HG02642 (cell line): Measurements from ENCODE around the gene ANKRD13C.
"Not testable (repeated sequence)": the region's sequence is repeated elsewhere in the genome, so short reads cannot be mapped to it uniquely, and the experiment has no call there.

Experiments
- ATAC-seq: cut with Tn5 transposase; IDR thresholded peaks from one replicate; pipeline ENCODE4 v1.9.1; 2021; ENCODE audit warnings: mild to moderate bottlenecking; ENCODE audit not compliant: unreplicated experiment, poor library complexity

Gene ANKRD13C

DNA sequence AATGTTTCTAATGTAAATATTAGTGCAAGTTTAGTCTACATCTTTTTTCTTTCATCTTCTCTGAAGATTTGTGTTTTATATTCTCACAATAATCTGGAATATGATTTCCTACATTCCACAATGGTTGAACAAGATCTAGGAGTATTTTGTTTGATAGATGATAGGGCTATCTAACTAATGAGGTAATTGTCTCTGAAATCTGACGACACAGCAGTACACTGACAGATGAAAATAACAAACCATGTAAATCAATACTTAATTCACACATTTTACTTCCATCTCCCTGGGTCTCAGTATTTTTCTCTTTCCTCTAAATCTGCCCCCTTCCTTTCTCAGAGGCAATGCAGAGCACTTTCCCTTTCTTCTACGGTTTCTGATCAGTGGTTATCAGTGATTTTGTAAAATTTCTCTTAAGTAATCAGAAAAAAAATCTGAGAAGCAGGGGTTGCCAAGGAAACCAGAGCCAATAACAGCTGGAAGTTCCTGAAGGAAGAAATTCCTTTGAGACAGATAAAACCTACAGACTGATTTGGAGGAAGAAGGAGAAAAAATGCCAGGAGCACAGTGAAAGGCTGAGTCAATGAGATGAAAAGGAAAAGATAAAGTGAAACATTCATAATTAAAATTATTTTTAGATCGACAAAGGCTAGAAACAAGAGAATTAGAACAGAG, 7.3 kb upstream of the ANKRD13C start:
- ATAC-seq: no peak

DNA sequence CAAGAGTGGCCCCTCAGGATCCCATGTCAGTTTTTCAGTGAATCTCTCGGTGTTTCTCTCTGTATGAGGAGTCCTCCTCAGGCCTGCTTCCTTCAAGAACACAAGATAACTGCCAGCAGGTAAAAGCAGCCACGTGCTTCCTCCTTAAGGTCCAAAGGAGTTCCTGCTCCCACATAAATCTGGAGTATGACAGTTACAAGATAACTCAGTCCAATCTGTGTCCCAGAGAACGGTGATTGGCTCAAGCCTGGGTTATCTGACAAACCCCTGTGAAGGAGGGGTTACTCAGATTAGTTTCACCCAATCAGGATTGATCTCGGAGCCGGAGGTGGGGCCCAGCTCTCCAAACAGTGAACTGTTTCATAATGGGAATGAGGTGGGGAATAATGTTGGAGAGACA, 5.8 kb upstream of the ANKRD13C start:
- no peak for ATAC-seq

DNA sequence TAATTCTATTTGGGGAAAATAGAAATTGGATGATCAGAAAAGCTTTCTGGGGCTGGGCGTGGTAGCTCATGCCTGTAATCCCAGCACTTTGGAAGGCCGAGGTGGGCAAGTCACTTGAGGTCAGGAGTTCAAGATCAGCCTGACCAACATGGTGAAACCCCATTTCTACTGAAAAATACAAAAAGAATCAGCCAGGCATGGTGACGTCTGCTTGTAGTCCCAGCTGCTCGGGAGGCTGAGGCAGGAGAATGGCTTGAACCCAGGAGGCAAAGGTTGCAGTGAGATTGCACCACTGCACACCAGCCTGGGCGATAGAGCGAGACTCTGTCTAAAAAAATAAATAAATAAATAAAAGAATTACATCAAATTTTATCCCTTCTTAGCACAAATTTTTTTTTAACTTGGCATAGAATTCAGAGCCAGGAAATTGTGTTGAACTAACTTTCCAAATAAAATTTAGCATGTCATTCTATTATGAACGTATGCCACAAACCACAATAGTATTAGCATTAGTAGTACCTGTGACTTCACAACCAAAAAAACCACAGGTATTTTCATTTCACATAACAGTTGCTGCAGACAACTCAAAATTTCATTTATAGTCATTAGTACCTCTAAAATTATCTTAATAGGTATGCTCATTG, 4.5 kb upstream of the ANKRD13C start:
- no peak for ATAC-seq

DNA sequence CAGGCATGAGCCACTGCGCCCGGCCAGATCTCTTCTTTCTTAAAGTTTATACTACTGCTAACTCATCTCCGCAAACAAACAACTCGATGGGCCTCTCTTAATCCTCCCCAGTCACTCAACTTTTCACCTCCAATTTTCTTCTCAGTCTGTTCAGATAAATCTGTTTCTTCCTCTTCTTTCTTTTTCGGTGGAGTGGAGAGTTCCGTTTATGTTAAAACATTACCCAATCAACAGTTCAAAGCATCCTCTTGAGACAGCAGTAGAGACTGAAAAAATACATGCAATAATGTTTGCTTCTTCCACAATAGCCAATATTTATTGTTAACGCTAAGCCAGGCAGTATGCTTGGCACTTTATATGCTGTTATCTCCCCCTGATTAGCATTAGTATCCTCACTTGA, 1.4 kb upstream of the ANKRD13C start:
- no peak for ATAC-seq

DNA sequence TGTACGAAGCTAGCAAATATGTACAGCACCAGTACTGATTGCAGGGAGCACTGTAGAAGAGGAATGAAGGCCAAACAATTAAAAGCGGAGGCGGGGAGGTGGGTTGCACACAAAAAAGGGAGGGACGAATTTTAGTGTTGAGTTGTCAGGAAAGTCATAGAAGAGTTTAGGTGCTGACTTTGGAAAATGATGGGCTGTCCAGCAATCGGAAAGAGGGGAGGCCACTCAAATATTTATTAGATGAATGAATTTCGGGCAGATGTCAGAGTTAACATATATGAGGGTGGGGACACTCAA, 537 bp upstream of the ANKRD13C start:
- no peak for ATAC-seq

DNA sequence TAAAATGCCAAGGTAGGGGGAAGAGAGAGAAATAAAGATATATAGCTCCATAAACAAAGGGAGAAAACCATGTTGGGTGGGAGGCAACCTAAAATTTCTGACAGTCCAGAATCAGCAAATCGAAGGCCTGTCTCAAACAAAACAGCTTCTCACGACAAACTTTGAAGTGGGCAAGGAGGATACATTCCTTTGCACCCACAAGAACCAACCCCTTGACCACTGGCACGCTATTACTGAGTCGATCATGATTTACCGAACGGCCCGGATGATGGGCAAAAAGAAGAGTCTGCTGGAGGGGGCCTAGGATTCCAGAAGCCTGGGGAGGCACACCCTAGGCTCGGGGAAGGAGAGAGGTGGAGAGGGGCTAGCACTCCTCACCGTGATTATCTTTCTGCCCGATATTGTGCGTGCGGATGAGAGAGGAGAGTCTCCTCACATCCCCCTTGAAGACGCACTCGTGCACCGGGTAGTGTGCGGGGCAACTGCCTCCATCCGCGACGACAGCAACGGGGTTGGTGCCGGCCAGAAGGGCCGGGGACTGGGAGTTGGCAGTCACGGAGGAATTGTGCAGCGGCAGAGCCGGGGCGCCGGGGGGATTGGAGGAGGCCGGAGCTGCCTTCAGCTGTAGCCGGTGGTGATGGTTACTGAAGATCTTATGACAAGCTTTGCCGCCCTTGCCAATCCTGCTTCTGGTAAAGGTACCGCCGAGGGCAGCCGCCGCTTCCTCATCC, 756 bp downstream of the ANKRD13C start:
- ATAC-seq: peak; percentile 33

DNA sequence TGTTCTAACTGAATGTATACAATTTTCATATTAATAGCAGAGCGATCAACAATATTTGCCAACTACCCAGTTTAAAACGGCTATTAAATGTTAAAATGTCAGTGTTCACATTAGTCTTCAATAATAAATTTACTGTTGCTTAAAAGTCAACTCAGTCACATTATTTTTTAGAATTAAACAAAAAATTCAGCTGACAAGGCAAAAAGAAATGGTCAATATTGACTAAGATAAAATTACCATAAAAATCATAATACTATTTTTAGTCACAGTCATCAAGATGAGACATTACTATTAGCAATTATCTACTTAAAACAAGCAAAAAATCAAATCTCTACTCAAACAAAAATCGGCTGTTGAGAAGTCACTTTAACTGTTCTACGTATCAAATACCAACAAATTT, 1.5 kb downstream of the ANKRD13C start:
- no peak for ATAC-seq

DNA sequence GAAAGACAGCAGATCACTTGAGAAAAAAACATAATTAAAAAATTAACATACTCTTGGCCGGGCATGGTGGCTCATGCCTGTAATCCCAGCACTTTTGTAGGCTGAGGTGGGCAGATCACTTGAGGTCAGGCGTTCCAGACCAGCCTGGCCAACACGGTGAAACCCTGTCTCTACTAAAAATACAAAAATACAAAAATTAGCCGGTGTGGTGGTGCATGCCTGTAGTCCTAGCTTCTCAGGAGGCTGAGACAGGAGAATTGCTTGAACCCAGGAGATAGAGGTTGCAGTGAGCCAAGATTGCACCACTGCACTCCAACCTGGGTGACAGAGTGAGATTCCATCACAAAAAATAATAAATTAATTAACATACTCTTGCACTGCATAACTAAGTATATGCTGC, 4.7 kb downstream of the ANKRD13C start:
- ATAC-seq: not testable (repeated sequence)

DNA sequence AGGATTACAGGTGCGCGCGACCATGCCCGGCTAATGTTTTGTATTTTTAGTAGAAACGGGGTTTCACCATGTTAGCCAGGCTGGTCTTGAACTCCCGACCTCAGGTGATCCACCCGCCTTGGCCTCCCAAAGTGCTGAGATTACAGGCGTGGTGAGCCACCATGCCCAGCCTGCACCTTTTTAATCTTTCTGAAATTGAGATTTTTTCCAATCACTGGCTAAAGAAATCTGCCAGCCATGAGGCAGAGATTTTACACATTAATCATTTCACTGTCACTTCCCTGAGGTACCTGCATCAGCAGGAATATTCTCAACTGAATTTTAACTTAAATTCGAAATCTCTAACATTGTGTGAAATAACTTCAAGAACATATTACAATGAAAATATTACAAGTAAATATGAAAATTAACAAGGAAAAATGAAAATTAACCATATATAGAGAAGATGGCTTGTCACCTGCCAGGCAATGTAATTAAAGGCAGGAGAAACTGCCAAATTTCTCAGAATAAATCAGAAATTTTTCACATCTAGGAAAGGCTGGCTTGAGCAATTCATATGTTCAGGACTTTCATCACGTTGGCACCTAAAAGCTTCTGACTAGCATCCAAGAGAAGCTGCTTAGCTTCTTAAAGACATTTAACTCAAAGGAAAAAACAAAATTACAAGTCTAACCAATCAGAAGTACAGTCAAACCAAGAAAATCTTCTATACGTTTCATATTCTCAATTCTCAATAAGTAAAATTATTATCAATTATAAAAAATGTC, 5.9 kb downstream of the ANKRD13C start:
- no peak for ATAC-seq

DNA sequence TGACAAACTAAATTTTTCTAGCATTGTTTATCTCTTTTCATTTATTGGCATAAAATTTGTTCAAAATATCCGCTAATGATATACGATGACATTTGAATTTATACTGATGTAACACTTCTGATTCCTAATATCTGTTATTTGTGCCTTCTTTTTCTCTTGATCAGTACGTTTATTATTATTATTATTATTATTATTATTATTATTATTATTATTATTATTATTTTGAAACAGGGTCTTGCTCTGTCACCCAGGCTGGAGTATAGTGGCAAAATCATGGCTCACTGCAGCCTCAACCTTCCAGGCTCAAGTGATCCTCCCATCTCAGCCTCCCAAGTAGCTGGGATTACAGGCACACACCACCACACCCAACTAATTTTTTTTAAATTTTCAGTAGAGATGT, 14.9 kb downstream of the ANKRD13C start:
- not testable (repeated sequence) for ATAC-seq

DNA sequence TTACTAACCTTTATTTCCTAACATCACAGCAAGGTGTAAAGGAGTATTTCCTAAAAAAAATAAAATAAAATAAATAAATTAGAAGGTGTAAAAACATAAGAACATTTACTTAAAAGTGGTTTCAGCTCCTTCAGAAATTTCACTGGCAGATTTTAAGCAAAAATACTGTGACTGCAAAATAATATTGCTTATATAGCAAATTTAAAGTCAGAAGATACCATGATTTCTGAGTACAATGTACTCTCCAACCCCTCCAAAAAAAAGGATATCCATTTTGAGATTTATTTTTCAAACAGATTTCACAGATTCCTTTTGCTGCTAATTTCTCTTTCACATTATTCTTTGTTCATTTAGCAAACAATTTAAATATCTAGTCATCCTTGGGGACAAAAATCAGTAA, 18.5 kb downstream of the ANKRD13C start:
- ATAC-seq: no peak

DNA sequence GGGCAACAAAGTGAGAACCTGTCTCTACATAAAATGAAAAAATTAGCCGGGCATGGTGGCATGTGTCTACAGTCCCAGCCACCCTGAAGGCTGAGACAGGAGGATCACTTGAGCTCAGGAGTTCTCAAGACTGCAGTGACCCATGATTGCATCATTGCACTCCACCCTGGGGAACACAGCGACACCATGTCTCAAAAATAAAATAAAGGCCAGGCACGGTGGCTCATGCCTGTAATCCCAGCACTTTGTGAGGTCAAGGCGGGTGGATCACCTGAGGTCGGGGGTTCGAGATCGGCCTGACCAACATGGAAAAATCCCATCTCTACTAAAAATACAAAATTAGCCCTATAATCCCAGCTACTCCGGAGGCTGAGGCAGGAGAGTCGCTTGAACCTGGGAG, 20.1 kb downstream of the ANKRD13C start:
- ATAC-seq: no peak

DNA sequence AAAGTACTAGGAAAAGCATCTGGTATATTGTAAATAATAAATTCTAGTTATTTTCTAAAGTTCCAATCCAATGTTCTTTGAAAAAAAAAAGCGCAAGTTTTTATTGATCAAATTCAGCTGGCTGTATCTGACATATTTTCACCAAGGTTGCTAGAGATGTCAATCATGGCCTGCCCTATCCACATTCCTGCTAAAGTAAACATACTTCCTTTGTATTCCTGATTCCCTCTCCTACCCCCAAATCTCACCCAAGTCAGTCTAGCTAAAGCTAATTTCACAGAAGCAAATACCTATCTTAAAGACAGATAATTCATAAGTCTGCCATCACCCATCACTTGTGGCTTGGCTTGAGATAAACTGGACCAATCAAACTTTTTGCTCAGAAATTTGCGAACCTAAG, 21.3 kb downstream of the ANKRD13C start:
- no peak for ATAC-seq

DNA sequence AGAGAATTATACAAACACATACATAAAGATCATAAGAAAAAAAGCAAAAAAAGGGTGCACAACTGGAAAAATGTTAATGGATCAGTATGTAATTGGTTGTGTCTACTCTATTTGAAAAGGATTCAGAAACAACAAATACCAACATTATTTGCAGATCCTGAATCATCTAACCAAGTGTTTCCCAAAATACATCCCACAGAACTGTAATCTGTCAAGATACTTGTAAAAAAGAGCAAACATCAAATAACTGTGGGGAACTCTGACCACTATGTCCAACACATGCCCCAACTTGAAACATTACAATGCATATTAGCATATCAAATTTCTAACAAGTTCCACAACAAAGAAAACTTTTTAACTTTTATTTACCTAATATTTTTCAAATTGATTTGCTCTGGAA, 22.6 kb downstream of the ANKRD13C start:
- no peak for ATAC-seq

DNA sequence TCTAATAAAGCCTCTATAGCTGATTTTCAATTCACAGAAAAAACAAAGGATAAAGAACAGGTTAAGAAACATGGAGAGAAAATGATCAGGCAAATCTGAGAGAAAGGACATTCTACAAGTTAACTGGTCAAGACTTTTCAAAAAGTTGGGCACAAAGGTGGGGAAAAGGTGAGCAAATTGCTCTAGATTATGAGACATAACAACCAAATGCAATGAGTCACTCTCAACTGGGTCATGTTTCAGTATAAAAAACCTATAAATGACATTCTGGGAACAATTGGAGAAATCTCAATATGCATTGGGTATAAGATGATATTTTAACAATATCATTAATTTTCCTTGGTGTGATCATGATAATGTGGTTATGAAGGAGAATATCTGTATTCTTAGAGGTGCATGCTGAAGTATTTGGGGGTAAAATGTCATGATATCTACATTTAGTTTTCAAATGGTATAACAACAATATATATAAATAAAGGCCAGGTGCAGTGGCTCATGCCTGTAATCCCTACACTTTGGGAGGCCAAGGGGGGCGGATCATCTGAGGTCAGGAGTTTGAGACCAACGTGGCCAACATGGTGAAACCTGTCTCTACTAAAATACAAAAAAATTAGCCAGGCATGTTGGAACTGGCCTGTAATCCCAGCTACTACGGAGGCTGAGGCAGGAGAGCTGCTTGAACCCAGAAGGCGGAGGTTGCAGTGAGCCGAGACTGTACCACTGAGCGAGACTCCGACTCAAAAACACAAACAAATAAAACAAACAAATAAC, 27.0 kb downstream of the ANKRD13C start:
- no peak for ATAC-seq

DNA sequence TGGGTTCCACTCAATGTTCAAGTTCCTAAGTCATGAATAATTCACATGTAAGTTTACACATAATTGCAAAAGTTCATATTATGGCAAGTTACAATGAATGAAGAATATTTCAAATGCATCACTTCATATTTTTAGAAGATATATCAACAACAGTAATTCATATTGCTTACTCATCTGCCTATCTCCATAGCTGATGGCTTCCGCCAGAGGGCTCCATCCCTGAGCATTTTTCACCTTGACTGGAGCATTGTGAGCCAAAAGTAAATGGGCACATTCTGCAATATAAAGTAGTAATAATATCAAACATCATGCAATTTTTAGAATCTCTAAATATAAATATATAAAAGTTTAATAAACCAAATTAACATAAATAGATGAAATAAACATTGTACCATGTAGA, 29.8 kb downstream of the ANKRD13C start:
- ATAC-seq: no peak

DNA sequence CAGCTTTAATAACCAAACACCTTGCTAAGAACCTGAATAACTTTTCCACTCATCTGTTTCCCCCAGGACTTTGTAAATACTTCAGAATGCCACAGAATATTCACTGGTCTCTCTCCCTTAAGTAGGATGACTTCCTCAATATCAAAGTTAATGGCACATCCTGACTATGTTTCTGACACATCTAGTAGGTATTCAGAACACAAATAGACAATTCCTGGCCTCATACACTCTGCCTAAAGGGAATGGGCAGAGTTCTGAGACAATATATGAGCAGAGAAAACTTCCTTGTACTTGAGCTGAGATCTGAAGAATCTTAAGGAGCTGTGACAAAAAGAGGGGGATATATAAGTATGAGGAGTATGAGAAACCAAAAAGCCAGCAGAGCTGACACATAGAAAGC, 34.8 kb downstream of the ANKRD13C start:
- no peak for ATAC-seq

DNA sequence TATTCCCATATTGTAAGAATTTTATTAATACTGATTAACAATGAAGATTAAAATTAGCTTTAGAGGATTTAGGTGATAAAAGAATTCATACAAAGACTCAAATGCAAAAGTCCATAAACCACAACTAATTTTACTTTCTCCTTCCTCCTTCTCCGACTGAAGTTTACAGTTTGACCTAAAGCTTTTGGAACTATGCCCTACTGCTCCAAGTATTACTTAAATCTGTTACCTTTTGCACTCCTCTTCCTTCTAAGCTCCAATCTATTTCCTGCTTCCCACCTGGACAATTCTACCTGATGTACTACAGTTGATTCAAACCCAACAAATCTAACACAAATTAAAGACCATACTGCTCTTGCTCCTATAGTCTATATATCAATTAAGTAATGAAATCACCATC, 36.3 kb downstream of the ANKRD13C start:
- no peak for ATAC-seq

DNA sequence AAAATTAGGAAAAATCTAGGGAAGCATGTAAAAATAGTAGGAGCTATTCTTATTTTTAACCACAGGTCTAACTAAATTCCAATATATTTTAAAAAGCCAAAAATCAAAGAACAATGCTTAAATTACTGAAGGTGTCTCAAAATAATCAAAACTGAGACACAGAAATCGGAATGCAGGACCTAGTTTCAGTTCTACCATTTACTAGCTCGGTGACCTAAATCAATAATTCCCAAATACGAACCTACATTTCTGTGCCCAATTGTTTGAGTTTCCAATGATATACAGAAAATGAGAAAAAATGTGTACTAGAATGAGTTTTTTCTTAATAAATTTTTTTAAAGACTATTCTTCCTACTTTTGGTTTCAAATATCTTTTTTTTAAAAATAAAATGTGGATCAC, 37.4 kb downstream of the ANKRD13C start:
- ATAC-seq: no peak

DNA sequence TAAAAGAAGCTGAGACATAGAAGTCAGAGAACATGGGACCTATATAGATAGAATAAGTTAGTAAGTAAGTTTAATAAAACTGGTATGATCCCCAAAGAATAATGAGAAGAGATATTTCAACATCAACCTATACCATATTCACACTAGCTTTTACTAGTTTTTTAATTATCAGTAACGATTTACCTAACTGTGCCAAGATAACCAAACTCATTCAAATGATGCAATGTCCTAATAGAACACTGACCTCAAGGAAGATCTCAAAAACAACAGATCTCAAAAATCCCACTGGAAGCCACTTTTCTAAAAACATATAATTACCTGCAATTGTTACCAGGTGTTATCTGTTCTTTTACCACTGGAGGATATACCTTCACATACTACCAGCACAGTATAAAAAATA, 38.7 kb downstream of the ANKRD13C start:
- ATAC-seq: no peak
